CMK (cell line): ENCODE results near the gene MRPL40.
"Not testable (repeated sequence)": the region's sequence is repeated elsewhere in the genome, so short reads cannot be mapped to it uniquely, and the experiment has no call there.

Experiments used
- DNase-seq: peaks from one replicate; pipeline ENCODE4 v3.0.0-alpha.2; 2010; ENCODE audit warnings: low read depth

MRPL40 gene

GRCh38 chr22:19407649-19408606 lies 24.4 kb upstream of the MRPL40 start:
- DNase-seq, result no peak

- no peak for DNase-seq
Observed at GRCh38 chr22:19410941-19411689, 21.2 kb upstream of the MRPL40 start.

GRCh38 chr22:19411690-19412045 lies 20.7 kb upstream of the MRPL40 start:
- DNase-seq, result no peak

GRCh38 chr22:19412478-19412877 lies 19.9 kb upstream of the MRPL40 start:
- DNase-seq, result no peak

GRCh38 chr22:19412923-19413322 lies 19.4 kb upstream of the MRPL40 start:
- no peak for DNase-seq

GRCh38 chr22:19419086-19419463 lies 13.3 kb upstream of the MRPL40 start:
- no peak for DNase-seq

- no peak for DNase-seq
Observed at GRCh38 chr22:19419464-19420178, 12.7 kb upstream of the MRPL40 start.

GRCh38 chr22:19420321-19420720 lies 12.0 kb upstream of the MRPL40 start:
- DNase-seq, result no peak

GRCh38 chr22:19422440-19423301 lies 9.7 kb upstream of the MRPL40 start:
- no peak for DNase-seq

GRCh38 chr22:19424186-19424500 lies 8.2 kb upstream of the MRPL40 start:
- no peak for DNase-seq

GRCh38 chr22:19429950-19430889 lies 2.1 kb upstream of the MRPL40 start:
- no peak for DNase-seq

- peak; percentile 41 for DNase-seq
Observed at GRCh38 chr22:19430890-19431541, 1.3 kb upstream of the MRPL40 start.

GRCh38 chr22:19431649-19432132 lies 654 bp upstream of the MRPL40 start, which contains the start of gene HIRA:
Gene HIRA (minus strand): TSS chr22:19431733. CDS start chr22:19431476, 257 bp downstream.
- peak; percentile 43 for DNase-seq

GRCh38 chr22:19434401-19434800 lies 2.1 kb downstream of the MRPL40 start:
- DNase-seq, result no peak

GRCh38 chr22:19434829-19435580 lies 2.7 kb downstream of the MRPL40 start:
- DNase-seq, result no peak

GRCh38 chr22:19436444-19437161 lies 4.3 kb downstream of the MRPL40 start:
- DNase-seq, result not testable (repeated sequence)

- DNase-seq, result no peak
Observed at GRCh38 chr22:19438298-19438697, 6.0 kb downstream of the MRPL40 start.
